Hematopoietic multipotent progenitor cell (in vitro differentiated cells): ENCODE data around the gene FIGLA. TPM values are rescaled to one million over a fixed set of nuclear protein-coding genes. Genes with fewer than 3 reads are reported as not detected.

Experiments
- DNase-seq, 3 donors: peaks; one replicate each; pipeline ENCODE4 v3.0.0-alpha.2; 2011 to 2015; ENCODE audit warnings: low read depth in 2 of 3, low spot score in 2 of 3
- total RNA-seq: library from RNA; depleted of rRNA; stranded (reverse); fragments of >200 nt; gene quantifications from one replicate; pipeline ENCODE4 v1.2.3, GENCODE V29; 2012

FIGLA gene
- not detected for total RNA-seq

- DNase-seq, result no peak
These were observed at the start of gene FIGLA for GRCh38 chr2:70790136-70790828. FIGLA (minus strand) TSS chr2:70790643; CDS start chr2:70790638, 5 bp downstream.

- DNase-seq, result no peak
These were observed 47.8 kb upstream of the FIGLA start for GRCh38 chr2:70837980-70838925.

DNA sequence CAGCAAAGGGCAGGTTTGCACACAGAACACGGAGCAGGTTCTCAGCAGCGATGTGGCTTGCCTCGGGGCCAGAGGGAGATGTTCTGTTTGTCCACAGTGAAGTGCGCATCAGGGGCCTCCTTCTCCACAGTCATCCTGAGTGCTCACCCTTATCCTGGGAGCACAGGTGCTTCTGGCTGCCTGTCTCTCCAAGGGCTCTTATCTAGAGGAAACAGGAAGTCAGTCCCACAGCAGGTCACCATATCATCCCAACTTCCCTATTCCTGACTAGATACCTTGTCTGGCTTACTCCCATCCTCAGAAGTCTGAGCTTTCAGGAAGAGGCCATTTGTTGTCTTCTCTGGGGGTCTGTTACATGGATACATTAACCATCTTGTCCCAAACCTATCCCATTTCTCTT, 45.2 kb upstream of the FIGLA start, which contains the start of gene CD207:
CD207 (minus strand) TSS at position 174 of the 400 bp plus-strand sequence; CDS start at position 134, 40 bp downstream.
- no peak for DNase-seq

DNA sequence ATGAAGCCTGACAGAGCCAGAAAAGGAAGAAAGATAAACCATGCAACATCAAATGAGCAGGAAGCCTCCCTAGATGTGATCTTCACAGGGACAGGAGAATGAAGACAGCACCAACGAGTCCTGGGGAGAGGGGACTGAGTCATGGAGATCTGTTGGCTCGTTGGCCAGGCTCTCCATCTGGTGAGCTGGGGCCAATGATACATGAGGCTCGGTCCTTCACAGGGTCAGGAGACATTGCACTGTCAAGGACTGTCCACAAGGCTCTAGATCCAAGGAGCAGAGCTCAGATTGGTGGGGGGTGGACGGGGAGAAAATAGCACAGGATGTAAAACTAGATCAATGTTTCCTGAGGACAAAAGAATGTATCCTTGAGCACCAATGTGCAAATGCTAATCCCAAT, 44.4 kb upstream of the FIGLA start:
- no peak for DNase-seq

DNA sequence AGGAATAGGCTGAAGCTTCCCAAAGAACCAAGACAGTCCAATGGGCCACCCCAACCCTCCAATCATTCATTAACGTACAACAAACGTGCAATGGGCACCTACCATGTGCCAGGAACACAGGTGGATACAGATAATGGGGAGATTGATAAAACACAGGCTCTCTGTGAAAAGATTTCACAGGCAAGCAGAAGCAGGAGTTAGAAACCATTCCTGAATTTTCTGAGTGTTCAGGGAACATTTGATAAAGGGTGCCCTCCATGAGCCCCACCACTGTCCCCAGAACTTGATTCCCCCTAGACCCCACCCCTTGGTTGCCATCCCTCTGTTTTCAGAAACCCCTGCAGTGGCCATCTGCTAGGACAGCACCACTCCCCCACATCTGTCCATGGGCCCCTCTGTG, 43.7 kb upstream of the FIGLA start:
- DNase-seq, result no peak

- no peak for DNase-seq
These were observed 42.8 kb upstream of the FIGLA start for GRCh38 chr2:70833246-70833645.

- DNase-seq, result peak in 1 of 3 donors; percentile 31
These were observed 41.9 kb upstream of the FIGLA start for GRCh38 chr2:70832386-70832785.

DNA sequence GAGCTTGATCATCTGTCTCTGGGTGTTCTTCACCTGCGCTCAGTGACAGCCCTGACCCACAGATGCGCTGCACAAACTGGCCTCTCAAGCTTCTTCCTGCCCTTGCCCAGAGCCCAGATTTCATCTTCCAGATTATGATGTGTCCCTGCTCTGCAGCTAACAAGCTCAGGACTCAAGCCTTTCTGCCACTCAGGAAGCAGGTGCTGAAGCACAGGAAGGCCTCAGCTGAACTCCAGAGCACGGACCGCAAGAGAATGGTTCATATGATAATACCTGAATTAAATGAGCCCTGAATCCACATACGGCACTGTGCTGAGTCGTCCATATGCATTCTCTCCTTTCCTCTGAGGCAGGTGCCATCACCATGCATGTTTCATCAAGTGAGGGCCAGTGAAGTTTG, 41.4 kb upstream of the FIGLA start:
- peak in 2 of 3 donors; percentile 14 to 51 for DNase-seq

DNA sequence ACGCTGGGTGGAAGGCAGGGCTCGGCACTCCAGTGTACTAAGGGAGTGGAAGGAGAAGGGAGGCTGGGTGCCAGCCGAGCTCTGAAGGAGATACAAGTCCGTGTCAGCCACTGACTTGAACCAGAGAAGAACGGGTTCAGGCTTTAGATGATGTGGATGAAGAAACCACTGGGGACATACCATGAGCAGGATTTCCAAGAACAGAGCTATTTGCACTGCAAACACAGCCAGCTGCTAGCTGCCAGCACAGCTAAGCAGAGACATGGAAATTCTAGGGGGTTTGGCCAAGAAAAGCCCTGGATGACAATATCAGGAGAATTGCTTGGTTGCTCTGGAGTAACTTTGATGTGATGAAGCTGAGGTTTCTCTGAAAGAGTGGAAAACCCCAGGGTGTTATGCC, 39.9 kb upstream of the FIGLA start:
- no peak for DNase-seq

GRCh38 chr2:70829916-70830315, 39.5 kb upstream of the FIGLA start:
- DNase-seq, result no peak

DNA sequence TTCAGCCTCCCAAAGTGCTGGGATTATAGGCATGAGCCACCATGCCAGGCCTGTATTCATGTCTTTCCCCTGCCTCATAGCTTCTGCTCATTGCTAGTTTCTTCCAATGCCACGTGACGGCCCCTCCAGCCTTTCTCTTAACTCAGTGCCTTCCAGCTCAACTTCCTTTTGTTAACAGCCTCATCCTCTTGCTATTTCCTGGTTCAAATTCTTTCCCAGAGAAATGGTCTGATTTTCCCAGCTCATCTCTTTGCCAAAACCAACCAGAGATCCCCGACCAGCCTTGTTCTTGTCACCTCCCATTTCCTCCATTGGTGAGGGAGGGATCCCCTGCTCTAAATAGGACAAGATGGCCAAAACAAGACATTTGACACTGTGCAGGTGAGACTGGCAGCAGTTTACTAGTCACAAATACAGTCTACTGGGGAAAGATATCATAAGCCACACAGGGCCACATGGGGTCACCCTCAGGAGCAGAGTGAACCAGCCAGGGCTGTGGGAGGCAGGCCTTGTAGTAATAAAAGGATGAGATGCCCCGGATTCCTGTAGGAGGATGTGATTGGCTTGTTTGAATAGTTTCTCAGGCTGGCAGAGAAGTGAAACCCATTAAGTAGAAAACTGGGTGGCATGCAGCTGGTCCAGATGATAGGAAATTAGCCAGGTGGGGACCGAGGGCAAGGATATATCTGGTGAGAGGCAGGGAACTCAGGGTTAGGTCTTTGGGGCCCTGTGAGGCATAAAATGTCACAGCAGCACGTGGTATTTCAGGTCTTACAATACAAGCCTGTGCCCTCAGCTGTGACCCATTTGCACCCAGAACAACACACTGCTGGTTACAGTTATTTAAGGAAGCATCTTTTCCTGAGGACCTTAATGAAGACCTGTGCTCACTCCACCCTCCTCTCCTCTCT, 38.7 kb upstream of the FIGLA start:
- DNase-seq, result no peak

GRCh38 chr2:70828115-70828514, 37.7 kb upstream of the FIGLA start:
- DNase-seq, result no peak

DNA sequence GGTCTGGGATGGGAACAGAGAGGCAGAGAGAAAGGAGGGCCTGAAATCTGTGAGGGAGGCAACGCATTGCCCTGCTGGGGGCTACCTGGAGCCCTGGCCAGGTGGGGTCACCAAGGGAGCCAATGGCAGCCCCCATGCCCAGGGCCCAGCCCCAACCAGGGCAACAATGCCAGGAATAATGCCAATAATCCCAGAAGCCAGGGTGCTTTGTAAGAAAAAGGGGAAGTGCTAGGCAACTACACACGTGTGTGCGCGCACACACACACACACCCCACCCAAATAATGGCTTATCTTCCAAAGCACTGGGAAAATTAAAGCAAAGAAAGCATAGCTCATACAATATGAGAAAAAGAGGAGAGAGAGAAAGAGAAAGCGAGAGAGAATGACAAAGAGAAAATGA, 36.9 kb upstream of the FIGLA start:
- DNase-seq, result peak in 1 of 3 donors; percentile 19

DNA sequence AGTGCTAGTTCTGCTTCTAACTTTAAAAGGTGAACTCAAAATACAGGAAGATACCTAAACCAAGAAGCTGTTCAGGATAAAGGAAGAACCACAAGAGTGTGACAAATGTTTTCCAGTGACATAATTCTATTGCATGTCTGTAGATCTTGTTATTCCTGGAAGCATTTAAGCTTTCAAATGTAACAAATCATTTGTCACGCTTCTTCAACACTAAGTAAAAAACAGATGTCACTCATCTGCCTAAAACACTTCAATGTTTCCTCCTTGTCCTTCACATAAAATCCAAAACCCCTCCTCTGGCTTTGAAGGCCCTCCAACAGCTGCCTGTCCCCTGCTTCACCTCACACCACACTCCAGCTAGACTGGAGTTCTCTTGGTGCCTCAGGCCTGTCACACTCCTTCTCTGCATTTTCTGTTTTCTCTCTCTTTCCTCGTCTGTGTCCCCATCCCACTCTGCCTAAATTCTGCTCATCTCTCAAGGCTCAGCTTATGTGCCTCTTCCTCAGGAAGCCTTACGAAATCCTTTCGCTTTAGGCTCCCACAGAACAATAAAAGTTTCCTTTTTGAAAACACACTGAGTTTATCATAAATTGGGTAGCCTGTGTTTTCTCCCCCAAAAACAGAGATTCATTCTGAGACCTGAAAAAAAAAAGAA, 36.4 kb upstream of the FIGLA start:
- no peak for DNase-seq

GRCh38 chr2:70823249-70823648, 32.8 kb upstream of the FIGLA start:
- no peak for DNase-seq

DNA sequence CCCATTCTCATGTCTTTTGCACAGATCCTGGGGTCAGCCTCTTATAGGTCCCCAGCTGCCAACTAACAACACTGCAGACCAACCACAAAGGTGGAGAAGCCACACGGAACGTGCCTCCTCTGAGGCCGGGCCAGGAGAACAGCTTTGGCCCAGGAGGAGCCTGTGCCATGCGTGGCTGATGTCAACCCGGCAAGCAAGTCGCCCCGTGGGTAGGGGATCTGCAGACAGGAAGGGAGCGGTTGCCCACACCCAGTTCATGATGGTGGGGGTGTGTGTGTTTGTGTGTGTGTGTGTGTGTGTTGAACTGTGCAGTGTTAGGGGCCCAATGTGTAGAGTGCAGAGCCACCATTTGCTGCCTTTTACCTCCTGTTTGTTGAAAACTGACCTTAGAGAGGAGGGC, 32.4 kb upstream of the FIGLA start:
- DNase-seq, result no peak

DNA sequence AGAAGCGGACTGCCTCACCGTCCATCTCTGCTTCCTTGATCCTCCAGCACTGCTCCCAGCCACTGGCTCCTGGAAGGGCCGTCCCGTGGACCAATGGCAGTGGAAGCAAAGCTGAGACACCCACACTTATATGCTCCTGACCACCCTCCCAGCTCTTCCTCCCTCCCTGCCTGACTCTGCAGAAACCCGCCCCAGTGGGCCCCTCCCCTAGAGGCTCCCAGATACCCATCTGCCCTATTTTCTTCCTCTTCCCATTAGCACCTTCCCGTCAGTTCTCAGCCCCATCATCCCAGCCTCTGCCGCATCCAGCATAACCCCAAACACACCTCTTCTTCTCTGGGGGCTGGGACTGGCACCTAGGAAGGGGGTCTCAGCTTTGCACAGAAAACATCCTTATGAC, 30.1 kb upstream of the FIGLA start, which contains the start of gene CLEC4F:
CLEC4F (minus strand) TSS at position 101 of the 400 bp plus-strand sequence; CDS start at position 25, 76 bp downstream.
- no peak for DNase-seq

- DNase-seq, result no peak
These were observed 27.0 kb upstream of the FIGLA start for GRCh38 chr2:70817284-70817954.

GRCh38 chr2:70816726-70817125, 26.3 kb upstream of the FIGLA start:
- DNase-seq, result no peak
